ENCODE results near the gene TOP1. TPM values are rescaled to one million over a fixed set of nuclear protein-coding genes. Genes with fewer than 3 reads are reported as not detected.

TOP1 gene
- total and polyA plus RNA-seq, 2 experiments from 2014 or later, result 21.5 to 21.7 TPM

DNA sequence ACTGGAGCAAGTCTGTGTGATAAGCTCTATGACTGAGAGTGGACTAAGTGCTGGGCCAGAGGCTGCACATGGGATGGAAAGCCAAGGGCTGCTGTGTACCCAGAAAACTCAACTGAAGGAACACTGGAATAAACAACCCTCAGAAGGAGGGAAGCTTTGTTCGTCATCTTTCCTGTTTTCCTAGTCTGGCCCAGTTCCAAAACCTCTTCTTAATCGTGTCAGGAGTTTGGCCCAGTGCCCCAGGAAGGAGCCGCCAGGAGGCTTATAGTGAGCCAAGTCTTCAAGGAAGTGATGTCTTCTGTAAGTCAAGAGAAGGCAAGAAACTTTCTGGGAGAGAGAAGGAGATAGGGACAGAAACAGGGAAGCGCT is 23.3 kb upstream of the TOP1 start:
- no peak overlapping the region for H3K27ac ChIP-seq
- TF ChIP-seq, protein P1, sequence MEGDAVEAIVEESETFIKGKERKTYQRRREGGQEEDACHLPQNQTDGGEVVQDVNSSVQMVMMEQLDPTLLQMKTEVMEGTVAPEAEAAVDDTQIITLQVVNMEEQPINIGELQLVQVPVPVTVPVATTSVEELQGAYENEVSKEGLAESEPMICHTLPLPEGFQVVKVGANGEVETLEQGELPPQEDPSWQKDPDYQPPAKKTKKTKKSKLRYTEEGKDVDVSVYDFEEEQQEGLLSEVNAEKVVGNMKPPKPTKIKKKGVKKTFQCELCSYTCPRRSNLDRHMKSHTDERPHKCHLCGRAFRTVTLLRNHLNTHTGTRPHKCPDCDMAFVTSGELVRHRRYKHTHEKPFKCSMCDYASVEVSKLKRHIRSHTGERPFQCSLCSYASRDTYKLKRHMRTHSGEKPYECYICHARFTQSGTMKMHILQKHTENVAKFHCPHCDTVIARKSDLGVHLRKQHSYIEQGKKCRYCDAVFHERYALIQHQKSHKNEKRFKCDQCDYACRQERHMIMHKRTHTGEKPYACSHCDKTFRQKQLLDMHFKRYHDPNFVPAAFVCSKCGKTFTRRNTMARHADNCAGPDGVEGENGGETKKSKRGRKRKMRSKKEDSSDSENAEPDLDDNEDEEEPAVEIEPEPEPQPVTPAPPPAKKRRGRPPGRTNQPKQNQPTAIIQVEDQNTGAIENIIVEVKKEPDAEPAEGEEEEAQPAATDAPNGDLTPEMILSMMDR (IDR thresholded peaks at IDR 0.05; ENCODE audit: low read depth, low read length), result no peak
- no peaks in the 10 kb centered on the region for H3K4me1 ChIP-seq (ENCODE audit: low read depth)
- DNase-seq (ENCODE audit: low read depth in 1 of 2, low spot score in 1 of 2), result peak in 1 of 2 donors; percentile 99
- no peaks in the 10 kb centered on the region for H3K9me3 ChIP-seq (ENCODE audit: low read depth)
- H3K4me3 ChIP-seq, result no peak overlapping the region
- H3K27me3 ChIP-seq, result no peaks in the 10 kb centered on the region
- H3K36me3 ChIP-seq, result no peaks in the 10 kb centered on the region

DNA sequence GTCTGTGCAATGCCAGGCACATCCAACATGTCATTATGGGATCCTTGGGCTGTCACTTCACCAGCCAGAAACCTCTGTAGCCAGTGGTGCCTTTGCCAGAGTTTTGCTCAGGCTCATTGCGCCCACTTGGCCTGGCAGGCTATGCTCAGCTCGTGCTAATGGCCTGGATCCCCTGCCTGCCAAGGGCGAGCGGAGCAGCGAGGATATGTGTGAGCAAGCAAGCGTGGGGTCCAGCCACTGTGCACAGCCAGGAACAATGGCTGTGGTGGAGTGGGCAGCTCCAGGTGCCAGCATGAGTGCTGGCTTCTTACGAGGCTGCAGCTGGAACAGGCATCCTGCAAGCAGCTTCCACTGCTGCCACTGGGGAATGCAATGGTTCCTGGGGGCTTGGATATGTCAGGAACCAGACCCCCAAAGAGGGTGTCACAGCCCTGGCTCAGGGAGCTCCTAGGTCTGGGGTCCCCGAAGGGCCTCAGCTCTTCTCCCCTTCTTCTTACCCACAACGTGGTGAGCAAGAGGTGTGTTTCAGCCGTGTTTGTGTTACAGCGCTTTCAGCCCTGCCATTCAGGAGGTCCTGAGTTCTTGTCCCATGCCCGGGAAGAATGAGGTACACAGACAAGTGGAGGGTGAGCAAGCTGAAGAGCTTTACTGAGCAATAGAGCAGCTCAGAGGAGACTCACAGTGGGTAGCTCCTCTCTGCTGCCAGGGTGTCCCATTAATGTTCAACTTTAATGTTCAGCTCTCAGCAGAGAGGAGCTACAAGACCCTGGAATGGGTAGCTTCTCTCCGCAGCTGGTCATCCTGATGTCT is 22.3 kb upstream of the TOP1 start:
- no peaks in the 10 kb centered on the region for H3K27me3 ChIP-seq
- no peak for DNase-seq (ENCODE audit: low read depth in 1 of 2, low spot score in 1 of 2)
- H3K9me3 ChIP-seq (ENCODE audit: low read depth), result no peaks in the 10 kb centered on the region
- no peak overlapping the region for H3K27ac ChIP-seq
- TF ChIP-seq, protein P1 (IDR thresholded peaks at IDR 0.05; ENCODE audit: low read depth, low read length), result no peak
- H3K36me3 ChIP-seq, result no peaks in the 10 kb centered on the region
- H3K4me1 ChIP-seq (ENCODE audit: low read depth), result no peaks in the 10 kb centered on the region
- no peak overlapping the region for H3K4me3 ChIP-seq

DNA sequence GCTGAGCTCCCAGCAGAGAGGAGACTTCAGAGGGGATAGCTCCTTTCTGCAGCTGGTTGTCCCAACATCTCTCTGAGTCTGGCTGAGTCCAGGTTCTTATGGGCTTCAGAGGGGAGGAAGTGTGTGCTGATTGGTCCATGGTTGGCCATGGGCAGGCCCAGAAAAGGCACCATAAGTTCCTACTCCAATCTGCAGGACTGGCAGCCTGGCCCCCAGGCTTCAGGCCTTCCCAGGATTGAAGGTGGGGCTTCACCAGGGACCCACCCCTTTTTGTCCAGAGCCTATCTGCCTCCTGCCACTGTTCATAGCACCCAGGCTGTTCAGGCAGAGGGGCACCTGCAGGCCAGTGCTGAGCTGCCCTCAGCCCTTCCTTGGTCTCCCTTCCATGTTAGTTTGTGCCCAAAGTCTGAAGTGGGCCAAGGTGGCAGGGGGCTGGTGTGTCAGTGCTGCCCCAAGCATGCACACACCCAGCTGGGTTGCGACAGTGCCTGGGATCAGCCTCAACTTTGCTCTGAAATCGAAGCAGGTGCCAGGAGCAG is 21.6 kb upstream of the TOP1 start:
- no peaks in the 10 kb centered on the region for H3K27me3 ChIP-seq
- TF ChIP-seq, protein P1 (IDR thresholded peaks at IDR 0.05; ENCODE audit: low read depth, low read length), result no peak

DNA sequence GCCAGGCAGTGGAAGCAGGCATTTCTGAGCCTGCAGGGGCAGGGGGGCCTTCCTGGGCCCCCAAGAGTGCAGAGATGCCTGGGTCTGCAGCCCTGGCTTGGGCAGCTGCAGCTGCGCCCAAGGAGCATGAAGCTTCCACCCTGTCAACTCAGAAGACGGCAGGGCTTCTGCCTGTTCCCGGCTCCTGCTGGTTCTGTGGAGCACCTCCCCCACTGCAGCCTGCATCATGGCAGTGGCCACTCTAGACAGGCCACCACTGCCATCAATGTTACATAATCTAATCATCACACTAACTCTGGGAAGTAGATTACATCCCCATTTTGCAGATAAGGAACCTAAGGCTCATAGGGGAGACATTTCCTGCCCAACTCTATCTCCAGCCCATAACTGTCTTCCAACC is 21.1 kb upstream of the TOP1 start:
- H3K9me3 ChIP-seq (ENCODE audit: low read depth), result no peaks in the 10 kb centered on the region
- TF ChIP-seq, protein P1 (IDR thresholded peaks at IDR 0.05; ENCODE audit: low read depth, low read length), result no peak
- no peaks in the 10 kb centered on the region for H3K36me3 ChIP-seq
- no peak for DNase-seq (ENCODE audit: low read depth in 1 of 2, low spot score in 1 of 2)
- H3K4me3 ChIP-seq, result no peak overlapping the region
- no peaks in the 10 kb centered on the region for H3K4me1 ChIP-seq (ENCODE audit: low read depth)
- H3K27ac ChIP-seq, result no peak overlapping the region
- H3K27me3 ChIP-seq, result no peaks in the 10 kb centered on the region

More for the DNA sequence above, 21.6 kb upstream of the TOP1 start:
- Histone ChIP-seq H3K9me3 (ENCODE audit: low read depth) (no peaks in the 10 kb centered on the region), H3K36me3 (no peaks in the 10 kb centered on the region), H3K4me1 (ENCODE audit: low read depth) (no peaks in the 10 kb centered on the region), H3K4me3 (no peak overlapping the region), H3K27ac (no peak overlapping the region)
- DNase-seq (ENCODE audit: low read depth in 1 of 2, low spot score in 1 of 2), result no peak

DNA sequence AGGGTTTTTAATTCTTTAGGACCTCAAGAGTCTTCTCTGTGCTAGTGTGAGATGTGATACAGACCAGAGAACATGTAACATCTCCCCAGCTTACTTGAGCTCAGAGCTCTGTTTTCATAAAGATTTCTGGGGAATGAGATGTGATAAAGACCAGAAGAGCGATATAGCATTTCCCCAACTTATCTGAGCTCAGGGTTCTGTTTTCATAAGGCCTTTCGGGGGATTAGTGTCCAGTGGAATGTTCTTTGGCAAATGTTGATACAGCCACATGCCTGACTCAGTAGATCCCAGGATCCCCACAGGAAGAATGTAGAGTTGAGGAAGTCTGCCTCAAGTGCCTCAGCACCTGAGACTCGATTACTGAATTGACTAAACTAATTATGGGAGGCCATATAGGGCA is 18.7 kb upstream of the TOP1 start:
- Histone ChIP-seq H3K36me3 (no peaks in the 10 kb centered on the region), H3K9me3 (ENCODE audit: low read depth) (no peaks in the 10 kb centered on the region), H3K4me3 (no peak overlapping the region), H3K27ac (no peak overlapping the region), H3K27me3 (no peaks in the 10 kb centered on the region), H3K4me1 (ENCODE audit: low read depth) (no peaks in the 10 kb centered on the region)
- peak in 1 of 2 donors; percentile 46 for DNase-seq (ENCODE audit: low read depth in 1 of 2, low spot score in 1 of 2)
- TF ChIP-seq, protein P1 (IDR thresholded peaks at IDR 0.05; ENCODE audit: low read depth, low read length), result no peak

All from cardiac muscle cell (in vitro differentiated cells and primary cell).